Liver (tissue), 3 donors: ENCODE results near the gene CNOT10.

Source experiments
- GABPA ChIP-seq, 2 donors: IDR thresholded peaks in 1 of 2; conservative IDR thresholded peaks in 1 of 2; 2 replicates each; pipeline ENCODE4 v1.6.1; 2016; ENCODE audit warnings: antibody characterized with exemption in 2 of 2, mild to moderate bottlenecking in 1 of 2, moderate library complexity in 1 of 2
- MAX ChIP-seq: IDR thresholded peaks from 2 replicates; pipeline ENCODE4 v1.6.1; 2016; ENCODE audit warnings: antibody characterized with exemption
- RAD21 ChIP-seq, 2 donors: IDR thresholded peaks; 2 replicates each; pipeline ENCODE4 v1.6.1; 2016; ENCODE audit warnings: antibody characterized with exemption in 2 of 2, mild to moderate bottlenecking in 2 of 2
- ZBTB33 ChIP-seq: IDR thresholded peaks from 2 replicates; pipeline ENCODE4 v1.6.1; 2016; ENCODE audit warnings: antibody characterized with exemption
- TF ChIP-seq, protein P1 (sequence below): fragments of 150-350 bp; IDR thresholded peaks from 2 replicates; pipeline ENCODE4 v1.5.1; 2017; ENCODE audit warnings: improper control_type of control experiment, low read depth, low read length; ENCODE audit not compliant: missing input control
- donor health status: healthy.
- donor health status: healthy.

GRCh38 chr3:32816439-32817256 lies 131.7 kb downstream of the CNOT10 start:
- TF ChIP-seq, protein P1, sequence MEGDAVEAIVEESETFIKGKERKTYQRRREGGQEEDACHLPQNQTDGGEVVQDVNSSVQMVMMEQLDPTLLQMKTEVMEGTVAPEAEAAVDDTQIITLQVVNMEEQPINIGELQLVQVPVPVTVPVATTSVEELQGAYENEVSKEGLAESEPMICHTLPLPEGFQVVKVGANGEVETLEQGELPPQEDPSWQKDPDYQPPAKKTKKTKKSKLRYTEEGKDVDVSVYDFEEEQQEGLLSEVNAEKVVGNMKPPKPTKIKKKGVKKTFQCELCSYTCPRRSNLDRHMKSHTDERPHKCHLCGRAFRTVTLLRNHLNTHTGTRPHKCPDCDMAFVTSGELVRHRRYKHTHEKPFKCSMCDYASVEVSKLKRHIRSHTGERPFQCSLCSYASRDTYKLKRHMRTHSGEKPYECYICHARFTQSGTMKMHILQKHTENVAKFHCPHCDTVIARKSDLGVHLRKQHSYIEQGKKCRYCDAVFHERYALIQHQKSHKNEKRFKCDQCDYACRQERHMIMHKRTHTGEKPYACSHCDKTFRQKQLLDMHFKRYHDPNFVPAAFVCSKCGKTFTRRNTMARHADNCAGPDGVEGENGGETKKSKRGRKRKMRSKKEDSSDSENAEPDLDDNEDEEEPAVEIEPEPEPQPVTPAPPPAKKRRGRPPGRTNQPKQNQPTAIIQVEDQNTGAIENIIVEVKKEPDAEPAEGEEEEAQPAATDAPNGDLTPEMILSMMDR = no peak
- TF ChIP-seq GABPA (IDR thresholded peaks at IDR 0.05 in 1 of 2, conservative IDR thresholded peaks at IDR 0.05 in 1 of 2) = no peak
- no peak for TF ChIP-seq RAD21 (IDR thresholded peaks at IDR 0.05)
- TF ChIP-seq MAX = no peak
- TF ChIP-seq ZBTB33 = no peak
